Caco-2 (cell line): Measurements from ENCODE around the gene MCC. TPM values are rescaled to one million over a fixed set of nuclear protein-coding genes. Genes with fewer than 3 reads are reported as not detected.

Source experiments
- BruUV-seq: library from RNA; stranded (reverse); fragments of 400-500 nt; replicated peaks from 2 replicates; lab custom pipeline; 2021; lab: Mats Ljungman, UMichigan
- CTCF ChIA-PET: fragments of 300-600 bp; sonication (Branson Sonifier 250); formaldehyde crosslinking; loops from one replicate; lab custom pipeline; 2022; ENCODE audit warnings: antibody characterized with exemption; lab: Charles Lee
- POLR2A ChIA-PET: fragments of 300-600 bp; sonication (Branson Sonifier 250); formaldehyde crosslinking; loops from one replicate; lab custom pipeline; 2022; ENCODE audit warnings: antibody characterized with exemption; lab: Charles Lee
- DNase-seq, 2 experiments: peaks; one replicate each; pipeline versions ENCODE4 v3.0.0 to v3.0.0-alpha.2; 2020 to 2022
- H3K27me3 ChIP-seq: replicated peaks from 2 replicates; pipeline ENCODE4 v1.6.0; 2011; ENCODE audit warnings: low read length; ENCODE audit not compliant: control insufficient read depth, insufficient read depth
- H3K36me3 ChIP-seq: 2 replicates; pipeline ENCODE4 v1.5.1; 2011; ENCODE audit warnings: low read length; ENCODE audit not compliant: control insufficient read depth, insufficient read depth
- H3K4me1 ChIP-seq: fragments of 250-450 bp; sonication (Bioruptor Pico); 2 replicates; pipeline ENCODE4 v1.5.1; 2020; ENCODE audit warnings: mild to moderate bottlenecking
- H3K4me3 ChIP-seq: 2 replicates; pipeline ENCODE4 v1.5.1; 2011; ENCODE audit warnings: low read depth, mild to moderate bottlenecking, control low read depth, low read length
- H3K9me3 ChIP-seq: fragments of 250-450 bp; sonication (Bioruptor Pico); 2 replicates; pipeline ENCODE4 v1.5.1; 2020; ENCODE audit warnings: mild to moderate bottlenecking, moderate library complexity
- H3K27ac Mint-ChIP-seq: one replicate; pipeline ENCODE4 v1.8.0; 2022; ENCODE audit warnings: mixed read lengths; ENCODE audit not compliant: unreplicated experiment
- H3K27me3 Mint-ChIP-seq: one replicate; pipeline ENCODE4 v1.8.0; 2022; ENCODE audit warnings: mixed read lengths; ENCODE audit not compliant: insufficient read depth, unreplicated experiment
- H3K36me3 Mint-ChIP-seq: one replicate; pipeline ENCODE4 v1.8.0; 2022; ENCODE audit warnings: mild to moderate bottlenecking, mixed read lengths; ENCODE audit not compliant: insufficient read depth, unreplicated experiment
- H3K4me1 Mint-ChIP-seq: one replicate; pipeline ENCODE4 v1.8.0; 2022; ENCODE audit warnings: low read depth, mixed read lengths; ENCODE audit not compliant: unreplicated experiment
- H3K4me3 Mint-ChIP-seq: one replicate; pipeline ENCODE4 v1.8.0; 2022; ENCODE audit warnings: mild to moderate bottlenecking, moderate library complexity, mixed read lengths; ENCODE audit not compliant: unreplicated experiment
- H3K9me3 Mint-ChIP-seq: one replicate; pipeline ENCODE4 v1.8.0; 2022; ENCODE audit warnings: mixed read lengths; ENCODE audit not compliant: unreplicated experiment
- CTCF ChIP-seq, 2 experiments: fragments of 200-600 bp in 1 of 2; IDR thresholded peaks; 1 replicate in 1 of 2; 2 replicates in 1 of 2; pipeline versions ENCODE4 v1.5.1 to v1.8.0; 2011 to 2022; ENCODE audit warnings: antibody characterized with exemption in 1 of 2, control low read depth in 1 of 2, inconsistent platforms in 1 of 2, low read depth in 1 of 2, low read length in 1 of 2, mild to moderate bottlenecking in 1 of 2, moderate library complexity in 1 of 2; ENCODE audit not compliant: insufficient read depth in 1 of 2, severe bottlenecking in 1 of 2, unreplicated experiment in 1 of 2
- intact Hi-C: fragments of 100-400 bp; cut with micrococcal nuclease; formaldehyde crosslinking; loops from one replicate; pipeline ENCODE4 v1.10.0; 2022; ENCODE audit not compliant: unreplicated experiment
- total RNA-seq: library from RNA; stranded (reverse); gene quantifications from 2 replicates; pipeline ENCODE4 v1.2.3, GENCODE V29; 2022

The MCC gene
- total RNA-seq, 1 experiment from 2014 or later: 0.09 TPM

GRCh38 chr5:113394658-113395057 lies 93.6 kb downstream of the MCC start:
- Histone ChIP-seq H3K27me3 (no peaks in the 10 kb centered on the region), H3K36me3 (no peaks in the 10 kb centered on the region), H3K9me3 (no peaks in the 10 kb centered on the region), H3K4me3 (no peak overlapping the region), H3K4me1 (no peaks in the 10 kb centered on the region)
- H3K27me3 Mint-ChIP-seq: peaks cover 14% of the 10 kb centered on the region
- no peaks in the 10 kb centered on the region for H3K36me3 Mint-ChIP-seq
- POLR2A ChIA-PET: no interaction called here
- H3K4me1 Mint-ChIP-seq: no peaks in the 10 kb centered on the region
- no peaks in the 10 kb centered on the region for H3K9me3 Mint-ChIP-seq
- H3K27ac Mint-ChIP-seq: no peak overlapping the region
- DNase-seq: no peak
- CTCF ChIA-PET: no interaction called here
- H3K4me3 Mint-ChIP-seq: no peak overlapping the region
- no TSS peak for BruUV-seq
- TF ChIP-seq CTCF (IDR thresholded peaks at IDR 0.05; ENCODE audit: insufficient read depth in 1 of 2, low read depth in 1 of 2, low read length in 1 of 2, severe bottlenecking in 1 of 2, unreplicated experiment in 1 of 2): no peak
- intact Hi-C loops: no loop called here

GRCh38 chr5:113390224-113390623 lies 98.0 kb downstream of the MCC start:
- Mint-ChIP-seq H3K9me3 (no peaks in the 10 kb centered on the region), H3K36me3 (no peaks in the 10 kb centered on the region), H3K4me3 (no peak overlapping the region), H3K27me3 (peaks cover 12% of the 10 kb centered on the region), H3K4me1 (no peaks in the 10 kb centered on the region), H3K27ac (no peak overlapping the region)
- no peak for TF ChIP-seq CTCF (IDR thresholded peaks at IDR 0.05; ENCODE audit: insufficient read depth in 1 of 2, low read depth in 1 of 2, low read length in 1 of 2, severe bottlenecking in 1 of 2, unreplicated experiment in 1 of 2)
- no TSS peak for BruUV-seq
- H3K4me1 ChIP-seq: no peaks in the 10 kb centered on the region
- H3K27me3 ChIP-seq: no peaks in the 10 kb centered on the region
- no peaks in the 10 kb centered on the region for H3K9me3 ChIP-seq
- DNase-seq: no peak
- ChIA-PET CTCF (no interaction called here), POLR2A (no interaction called here)
- intact Hi-C loops: no loop called here
- no peaks in the 10 kb centered on the region for H3K36me3 ChIP-seq
- H3K4me3 ChIP-seq: no peak overlapping the region

- no peak overlapping the region for H3K4me3 Mint-ChIP-seq
- H3K36me3 Mint-ChIP-seq: no peaks in the 10 kb centered on the region
- H3K9me3 ChIP-seq: no peaks in the 10 kb centered on the region
- DNase-seq: no peak
- BruUV-seq: no TSS peak
- no peaks in the 10 kb centered on the region for H3K4me1 Mint-ChIP-seq
- ChIA-PET POLR2A (no interaction called here), CTCF (interaction anchor here (0.6 kb wide), 1 partner anchor 350 kb away, joined by 3 read pairs; no protein-coding TSS in a partner anchor)
- H3K27ac Mint-ChIP-seq: no peak overlapping the region
- H3K36me3 ChIP-seq: no peaks in the 10 kb centered on the region
- H3K9me3 Mint-ChIP-seq: no peaks in the 10 kb centered on the region
- H3K4me1 ChIP-seq: no peaks in the 10 kb centered on the region
- H3K27me3 ChIP-seq: no peaks in the 10 kb centered on the region
- no peak for TF ChIP-seq CTCF (IDR thresholded peaks at IDR 0.05; ENCODE audit: insufficient read depth in 1 of 2, low read depth in 1 of 2, low read length in 1 of 2, severe bottlenecking in 1 of 2, unreplicated experiment in 1 of 2)
- intact Hi-C loops: no loop called here
- peaks cover 8% of the 10 kb centered on the region for H3K27me3 Mint-ChIP-seq
- H3K4me3 ChIP-seq: no peak overlapping the region
Measured at GRCh38 chr5:113389116-113389515, 99.1 kb downstream of the MCC start.
